WTC11 (cell line): ENCODE measurements around the gene NBL1. TPM values are rescaled to one million over a fixed set of nuclear protein-coding genes. Genes with fewer than 3 reads are reported as not detected.

Experiments
- ATAC-seq: fragments of 200-7000 bp; cut with Tn5 transposase; 2 replicates; pipeline ENCODE4 v1.10.0; 2021; ENCODE audit warnings: mild to moderate bottlenecking, moderate library complexity
- CTCF ChIA-PET: fragments of 300-600 bp; sonication (Branson Sonifier 250); formaldehyde crosslinking; loops from one replicate; lab custom pipeline; 2021; ENCODE audit warnings: antibody characterized with exemption; lab: Charles Lee
- POLR2A ChIA-PET: fragments of 350-600 bp; sonication (Branson Sonifier 250); formaldehyde crosslinking; loops from one replicate; lab custom pipeline; 2021; ENCODE audit warnings: antibody characterized with exemption; lab: Charles Lee
- DNase-seq: peaks from one replicate; pipeline ENCODE4 v3.0.0; 2021; ENCODE audit warnings: low spot score
- H3K27ac Mint-ChIP-seq: 2 replicates; pipeline ENCODE4 v1.8.0; 2021; ENCODE audit warnings: mixed read lengths
- H3K27me3 Mint-ChIP-seq: 2 replicates; pipeline ENCODE4 v1.8.0; 2021; ENCODE audit warnings: low read depth, mild to moderate bottlenecking, moderate library complexity, mixed read lengths
- H3K36me3 Mint-ChIP-seq: 2 replicates; pipeline ENCODE4 v1.8.0; 2021; ENCODE audit warnings: mixed read lengths
- H3K4me1 Mint-ChIP-seq: 2 replicates; pipeline ENCODE4 v1.8.0; 2022; ENCODE audit warnings: mixed read lengths
- H3K4me3 Mint-ChIP-seq: 2 replicates; pipeline ENCODE4 v1.8.0; 2021; ENCODE audit warnings: mild to moderate bottlenecking, moderate library complexity, mixed read lengths
- H3K9me3 Mint-ChIP-seq: 2 replicates; pipeline ENCODE4 v1.8.0; 2021; ENCODE audit warnings: mixed read lengths
- ATF1 ChIP-seq: sonication (generic); formaldehyde crosslinking; IDR thresholded peaks from 2 replicates; pipeline ENCODE4 v1.8.1; 2023; ENCODE audit warnings: mild to moderate bottlenecking, moderate library complexity, missing genetic modification reagents
- CDX4 ChIP-seq: fragments of 250-450 bp; sonication (Bioruptor Pico); IDR thresholded peaks from 2 replicates; pipeline ENCODE4 v1.9.0; 2021; ENCODE audit warnings: moderate library complexity, mild to moderate bottlenecking, inconsistent platforms, borderline replicate concordance
- CREM ChIP-seq: sonication (generic); formaldehyde crosslinking; IDR thresholded peaks from 2 replicates; pipeline ENCODE4 v1.8.1; 2022; ENCODE audit warnings: mild to moderate bottlenecking, missing genetic modification reagents, moderate library complexity
- FOXJ3 ChIP-seq: sonication (generic); formaldehyde crosslinking; IDR thresholded peaks from 2 replicates; pipeline ENCODE4 v1.9.0; 2021; ENCODE audit warnings: missing genetic modification reagents, mild to moderate bottlenecking, borderline replicate concordance
- GTF2I ChIP-seq: fragments of 250-450 bp; sonication (Bioruptor Pico); conservative IDR thresholded peaks from 2 replicates; pipeline ENCODE4 v1.4.0; 2021; ENCODE audit warnings: mild to moderate bottlenecking
- JUN ChIP-seq: sonication (generic); formaldehyde crosslinking; IDR thresholded peaks from 2 replicates; pipeline ENCODE4 v1.8.0; 2023; ENCODE audit warnings: mild to moderate bottlenecking, missing genetic modification reagents
- OVOL2 ChIP-seq: fragments of 250-450 bp; sonication (Bioruptor Pico); IDR thresholded peaks from 2 replicates; pipeline ENCODE4 v1.9.0; 2021; ENCODE audit warnings: mild to moderate bottlenecking, borderline replicate concordance
- RORB ChIP-seq: fragments of 250-450 bp; sonication (Bioruptor Pico); IDR thresholded peaks from 2 replicates; pipeline ENCODE4 v1.9.0; 2021; ENCODE audit warnings: mild to moderate bottlenecking
- SOX15 ChIP-seq: fragments of 250-450 bp; sonication (Bioruptor Pico); IDR thresholded peaks from 2 replicates; pipeline ENCODE4 v1.9.0; 2021; ENCODE audit warnings: mild to moderate bottlenecking
- TEAD4 ChIP-seq: sonication (generic); formaldehyde crosslinking; IDR thresholded peaks from 2 replicates; pipeline ENCODE4 v1.8.0; 2022; ENCODE audit warnings: mild to moderate bottlenecking, missing genetic modification reagents
- ZNF232 ChIP-seq: sonication (generic); formaldehyde crosslinking; IDR thresholded peaks from 2 replicates; pipeline ENCODE4 v1.8.0; 2022; ENCODE audit warnings: mild to moderate bottlenecking, missing genetic modification reagents
- ZNF423 ChIP-seq: fragments of 250-450 bp; sonication (Bioruptor Pico); IDR thresholded peaks from 2 replicates; pipeline ENCODE4 v2.1.2; 2022; ENCODE audit warnings: mild to moderate bottlenecking, moderate library complexity
- ZNF425 ChIP-seq: fragments of 250-450 bp; sonication (Bioruptor Pico); conservative IDR thresholded peaks from 2 replicates; pipeline ENCODE4 v1.9.0; 2021; ENCODE audit warnings: mild to moderate bottlenecking
- ZSCAN18 ChIP-seq: fragments of 250-450 bp; sonication (Bioruptor Pico); IDR thresholded peaks from 2 replicates; pipeline ENCODE4 v2.1.2; 2022; ENCODE audit warnings: mild to moderate bottlenecking, moderate library complexity
- total RNA-seq: library from RNA; stranded (reverse); gene quantifications from 3 replicates; pipeline ENCODE4 v1.2.3, GENCODE V29; 2021
- TF ChIP-seq, protein P1 (sequence below): sonication (generic); formaldehyde crosslinking; conservative IDR thresholded peaks from 2 replicates; pipeline ENCODE4 v1.8.1; 2022; ENCODE audit warnings: mild to moderate bottlenecking, missing genetic modification reagents
- TF ChIP-seq, protein P2 (sequence below): sonication (generic); formaldehyde crosslinking; IDR thresholded peaks from 2 replicates; pipeline ENCODE4 v1.8.0; 2023; ENCODE audit warnings: mild to moderate bottlenecking, missing genetic modification reagents

The NBL1 gene
- total RNA-seq, 1 experiment from 2014 or later: 17.1 TPM

DNA sequence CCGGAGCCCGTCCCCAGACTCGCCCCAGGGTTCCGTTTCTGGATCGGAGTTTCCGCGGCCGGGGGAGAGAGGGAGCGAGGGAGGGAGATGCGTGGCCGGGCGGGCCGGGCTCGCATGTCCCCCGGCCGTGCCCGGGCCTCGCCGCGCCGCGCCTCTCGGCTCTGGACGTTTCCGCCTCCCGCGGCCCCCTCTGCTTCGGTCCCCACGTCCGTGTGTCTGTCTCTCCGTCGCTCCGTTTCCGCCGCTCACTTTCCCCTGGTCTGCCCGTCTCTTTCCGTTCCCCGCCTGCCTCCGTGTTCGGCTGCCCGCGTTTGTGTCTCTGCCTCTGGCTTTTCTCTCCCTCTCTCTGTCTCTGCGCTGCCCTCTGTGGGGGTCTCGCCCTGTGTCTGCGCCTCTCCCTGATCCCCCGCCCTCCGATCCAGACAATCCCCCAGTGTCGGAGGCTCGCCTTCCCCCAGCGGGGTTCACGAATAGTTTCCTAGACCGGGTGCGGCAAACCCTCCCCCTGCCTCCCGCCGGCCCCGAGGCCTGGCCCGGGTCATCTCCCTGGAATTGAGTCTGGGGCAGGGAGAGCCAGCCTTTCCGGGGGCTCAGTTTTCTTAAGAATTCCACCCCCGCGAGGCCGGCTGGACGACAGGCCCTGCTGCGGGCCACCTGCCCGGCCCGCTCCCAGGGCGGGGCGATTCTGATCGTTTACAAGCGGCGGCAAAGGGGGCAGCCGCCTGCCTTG, 735 bp downstream of the NBL1 start (continued):
- no peak for TF ChIP-seq ZNF425 (CRISPR knock-in tag)
- no peak for TF ChIP-seq JUN (CRISPR knock-in tag)
- no peak for TF ChIP-seq ATF1
- TF ChIP-seq RORB (CRISPR knock-in tag): no peak
- TF ChIP-seq ZNF423 (CRISPR knock-in tag): no peak
- no peak for TF ChIP-seq TEAD4
- no peak for TF ChIP-seq CDX4 (CRISPR knock-in tag)
- no peak for TF ChIP-seq ZNF232
- TF ChIP-seq, protein P1, sequence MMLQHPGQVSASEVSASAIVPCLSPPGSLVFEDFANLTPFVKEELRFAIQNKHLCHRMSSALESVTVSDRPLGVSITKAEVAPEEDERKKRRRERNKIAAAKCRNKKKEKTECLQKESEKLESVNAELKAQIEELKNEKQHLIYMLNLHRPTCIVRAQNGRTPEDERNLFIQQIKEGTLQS: no peak
- TF ChIP-seq SOX15 (CRISPR knock-in tag): no peak
- TF ChIP-seq FOXJ3 (CRISPR knock-in tag): no peak

DNA sequence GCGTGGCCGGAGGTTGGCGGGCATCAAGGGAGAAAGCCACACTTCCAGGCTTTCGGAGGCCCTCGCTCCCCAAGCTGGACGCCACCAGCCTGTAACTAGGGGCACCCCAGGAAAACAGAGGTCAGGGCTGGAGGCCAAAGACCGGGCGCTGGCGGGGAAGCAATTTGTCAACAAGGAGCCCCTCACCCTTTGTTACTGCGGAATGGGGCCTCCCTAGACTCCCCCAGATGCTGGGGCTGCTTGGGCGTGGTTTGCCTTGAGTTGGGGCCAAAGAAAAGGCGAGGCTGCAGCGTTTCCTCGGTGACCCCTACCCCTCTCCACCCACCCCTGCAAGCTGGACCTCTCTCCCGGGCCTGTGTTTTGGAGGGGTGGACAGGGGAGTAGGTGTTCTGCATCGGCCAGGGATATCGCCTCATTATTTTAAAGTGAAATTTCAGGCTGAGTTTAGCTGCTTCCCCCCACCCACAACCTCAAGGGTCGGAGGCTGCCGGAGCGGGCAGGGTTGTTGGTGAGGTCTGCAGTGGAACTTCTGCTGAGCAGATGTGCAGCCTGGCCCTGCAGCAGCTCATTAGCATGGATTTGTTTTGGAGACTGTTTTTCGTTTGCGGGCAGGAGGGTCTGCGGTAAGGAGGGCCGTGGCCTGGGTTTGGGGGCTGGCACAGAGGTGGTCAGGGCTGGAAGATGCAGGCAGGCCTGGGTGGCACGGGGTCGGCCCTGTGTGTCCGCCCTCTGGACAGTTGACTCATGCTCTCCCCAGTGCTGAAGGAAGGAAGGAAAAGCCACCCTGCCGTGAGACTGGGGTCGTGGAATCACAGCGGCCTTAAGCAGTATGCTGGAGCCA, 1.5 kb downstream of the NBL1 start:
- H3K27ac Mint-ChIP-seq: no peak overlapping the region
- peak overlapping the region; percentile 94 for H3K4me3 Mint-ChIP-seq
- POLR2A ChIA-PET: interaction anchor here (0.5 kb wide), 1 partner anchor 438 kb away, joined by 3 read pairs; no protein-coding TSS in a partner anchor
- no peak; the same call in 1 of the 2 replicates for ATAC-seq
- no peaks in the 10 kb centered on the region for H3K9me3 Mint-ChIP-seq
- no peak for TF ChIP-seq GTF2I (CRISPR knock-in tag)
- TF ChIP-seq, protein P1: no peak
- TF ChIP-seq CREM: no peak
- no peak for TF ChIP-seq ZSCAN18 (CRISPR knock-in tag)
- no peaks in the 10 kb centered on the region for H3K36me3 Mint-ChIP-seq
- CTCF ChIA-PET: interaction anchor here (0.8 to 4.0 kb wide), 5 partner anchors 14 to 301 kb away, joined by 3 to 15 read pairs (median 6); no protein-coding TSS in a partner anchor
- H3K27me3 Mint-ChIP-seq: peaks cover 53% of the 10 kb centered on the region
- DNase-seq: no peak
- peaks cover 17% of the 10 kb centered on the region for H3K4me1 Mint-ChIP-seq

GRCh38 chr1:19646377-19647319, 2.5 kb downstream of the NBL1 start:
- no peak for TF ChIP-seq OVOL2 (CRISPR knock-in tag)
- TF ChIP-seq, protein P2, sequence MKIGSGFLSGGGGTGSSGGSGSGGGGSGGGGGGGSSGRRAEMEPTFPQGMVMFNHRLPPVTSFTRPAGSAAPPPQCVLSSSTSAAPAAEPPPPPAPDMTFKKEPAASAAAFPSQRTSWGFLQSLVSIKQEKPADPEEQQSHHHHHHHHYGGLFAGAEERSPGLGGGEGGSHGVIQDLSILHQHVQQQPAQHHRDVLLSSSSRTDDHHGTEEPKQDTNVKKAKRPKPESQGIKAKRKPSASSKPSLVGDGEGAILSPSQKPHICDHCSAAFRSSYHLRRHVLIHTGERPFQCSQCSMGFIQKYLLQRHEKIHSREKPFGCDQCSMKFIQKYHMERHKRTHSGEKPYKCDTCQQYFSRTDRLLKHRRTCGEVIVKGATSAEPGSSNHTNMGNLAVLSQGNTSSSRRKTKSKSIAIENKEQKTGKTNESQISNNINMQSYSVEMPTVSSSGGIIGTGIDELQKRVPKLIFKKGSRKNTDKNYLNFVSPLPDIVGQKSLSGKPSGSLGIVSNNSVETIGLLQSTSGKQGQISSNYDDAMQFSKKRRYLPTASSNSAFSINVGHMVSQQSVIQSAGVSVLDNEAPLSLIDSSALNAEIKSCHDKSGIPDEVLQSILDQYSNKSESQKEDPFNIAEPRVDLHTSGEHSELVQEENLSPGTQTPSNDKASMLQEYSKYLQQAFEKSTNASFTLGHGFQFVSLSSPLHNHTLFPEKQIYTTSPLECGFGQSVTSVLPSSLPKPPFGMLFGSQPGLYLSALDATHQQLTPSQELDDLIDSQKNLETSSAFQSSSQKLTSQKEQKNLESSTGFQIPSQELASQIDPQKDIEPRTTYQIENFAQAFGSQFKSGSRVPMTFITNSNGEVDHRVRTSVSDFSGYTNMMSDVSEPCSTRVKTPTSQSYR: no peak
- TF ChIP-seq, all 79 proteins: peak for 0
- Mint-ChIP-seq H3K27me3 (peaks cover 43% of the 10 kb centered on the region), H3K27ac (no peak overlapping the region), H3K9me3 (no peaks in the 10 kb centered on the region), H3K4me1 (peaks cover 14% of the 10 kb centered on the region), H3K4me3 (no peak overlapping the region), H3K36me3 (no peaks in the 10 kb centered on the region)
- no peak for ATAC-seq
- DNase-seq: no peak
- ChIA-PET CTCF (interaction anchor here (1.4 to 3.2 kb wide), 4 partner anchors 15 to 302 kb away, joined by 4 to 21 read pairs (median 8); no protein-coding TSS in a partner anchor), POLR2A (interaction anchor here (0.6 kb wide), 1 partner anchor 163 kb away, joined by 3 read pairs; no protein-coding TSS in a partner anchor)
